Psoas muscle (tissue), 8 donors: ENCODE measurements around the gene TUBG2. TPM values are rescaled to one million over a fixed set of nuclear protein-coding genes. Genes with fewer than 3 reads are reported as not detected.
"Not testable (repeated sequence)": the region's sequence is repeated elsewhere in the genome, so short reads cannot be mapped to it uniquely, and the experiment has no call there.

Experiments
- ATAC-seq, 4 donors: fragments of 200-7000 bp; cut with Tn5 transposase; one replicate each; pipeline ENCODE4 v1.9.1; 2020; ENCODE audit warnings: moderate library complexity in 3 of 4, mild to moderate bottlenecking in 2 of 4
- DNase-seq, 2 donors: peaks; one replicate each; pipeline ENCODE4 v3.0.0-alpha.2; 2020
- H3K27ac ChIP-seq: fragments of 200-600 bp; one replicate; pipeline ENCODE4 v1.8.0; 2022
- H3K27me3 ChIP-seq, 3 donors: fragments of 200-600 bp in 1 of 3; one replicate each; pipeline versions ENCODE4 v1.6.1 to v1.8.0; 2013 to 2022; ENCODE audit warnings: low read length in 2 of 3, mild to moderate bottlenecking in 2 of 3, moderate library complexity in 1 of 3; ENCODE audit not compliant: insufficient read depth in 3 of 3
- H3K36me3 ChIP-seq, 2 donors: fragments of 200-600 bp in 1 of 2; one replicate each; pipeline versions ENCODE4 v1.6.1 to v1.8.0; 2013 to 2022; ENCODE audit warnings: low read depth in 1 of 2, mild to moderate bottlenecking in 1 of 2, moderate library complexity in 1 of 2; ENCODE audit not compliant: insufficient read depth in 1 of 2
- H3K4me1 ChIP-seq: fragments of 200-600 bp; one replicate; pipeline ENCODE4 v1.8.0; 2022
- H3K4me3 ChIP-seq: fragments of 200-600 bp; one replicate; pipeline ENCODE4 v1.8.0; 2022; ENCODE audit warnings: mild to moderate bottlenecking
- H3K9me3 ChIP-seq: fragments of 200-600 bp; one replicate; pipeline ENCODE4 v1.8.0; 2022
- CTCF ChIP-seq: fragments of 200-600 bp; IDR thresholded peaks from one replicate; pipeline ENCODE4 v1.8.0; 2022; ENCODE audit warnings: antibody characterized with exemption
- WGBS, 3 donors: extraction: QIAGEN DNeasy Blood & Tissue Kit; methylation state at CpG; one replicate each; pipeline versions ENCODE4 v1.1.6 to v1.1.7; 2013; 5-methylcytosine and 5-hydroxymethylcytosine counted together
- intact Hi-C, 2 donors: fragments of 100-400 bp; cut with DNase I; formaldehyde crosslinking; loops; one replicate each; pipeline versions ENCODE4 v1.11.0 to v1.14.2; 2022
- polyA plus RNA-seq, 3 donors: library from polyadenylated mRNA; stranded (reverse); fragments of 200-250 nt; gene quantifications; one replicate each; pipeline ENCODE4 v1.2.3, GENCODE V29; 2013
- total RNA-seq, 4 donors: library from RNA; stranded (reverse); fragmentation: NEBNext Ultra II Directional in 2 of 4; extraction: Animal tissue kit (Norgen Biotek cat#: 25700) in 2 of 4; gene quantifications; one replicate each; pipeline versions ENCODE4 v1.2.1 to v1.2.4, GENCODE V29; 2021 to 2023
- donor health status: healthy with polysubstance abuse.
- donor health status: DM: no; HTN: no; CAD: no; lungs with moderate emphysema.
- donor health status: Bipolar disorder and iron deficiency.
- donor health status: healthy.
- donor health status: DM: yes; HTN: yes; CAD: no.
- donor health status: DM: no; HTN: no; CAD: no.
- donor health status: DM: no; HTN: no; CAD: no.
- donor health status: DM: yes; HTN: yes; CAD: no.

TUBG2 gene
- total and polyA plus RNA-seq, 7 donors: 2.7 to 11.9 (median 4.9) TPM

GRCh38 chr17:42617956-42618431 lies 41.1 kb upstream of the TUBG2 start:
- no peaks in the 10 kb centered on the region for H3K27me3 ChIP-seq
- DNase-seq (no peak), ATAC-seq (peak; percentile 23 to 42 (median 30))
- WGBS, 3 donors: 19 to 30% (median 24%) methylated on average over 4 of the region's 4 CpGs
- H3K9me3 ChIP-seq: no peaks in the 10 kb centered on the region
- H3K27ac ChIP-seq: peak overlapping the region; percentile 88
- no peak for TF ChIP-seq CTCF
- H3K4me1 ChIP-seq: peaks cover 33% of the 10 kb centered on the region
- peak overlapping the region; percentile 34 for H3K4me3 ChIP-seq
- intact Hi-C loops: loop anchor here in 1 of 2 donors (2.0 kb wide), 2 partner anchors 49 to 57 kb away; no protein-coding TSS in a partner anchor
- peaks cover 0 to 35% of the 10 kb centered on the region in 2 donors for H3K36me3 ChIP-seq

- ATAC-seq: peak; percentile 97 to 98 (median 98)
- H3K4me1 ChIP-seq: peaks cover 33% of the 10 kb centered on the region
- H3K4me3 ChIP-seq: peak overlapping the region; percentile 34
- no peaks in the 10 kb centered on the region for H3K27me3 ChIP-seq
- TF ChIP-seq CTCF: peak; percentile 18
- peaks cover 0 to 29% of the 10 kb centered on the region in 2 donors for H3K36me3 ChIP-seq
- 9 to 10% (median 10%) methylated on average over 9 of the region's 9 CpGs for WGBS, 3 donors
- H3K9me3 ChIP-seq: no peaks in the 10 kb centered on the region
- DNase-seq: peak; percentile 76 to 91
- peak overlapping the region; percentile 88 for H3K27ac ChIP-seq
- intact Hi-C loops: loop anchor here in 1 of 2 donors (2.0 kb wide), 2 partner anchors 48 to 56 kb away; no protein-coding TSS in a partner anchor
Observed at GRCh38 chr17:42618442-42619150, 40.5 kb upstream of the TUBG2 start.

GRCh38 chr17:42621987-42622386 lies 37.1 kb upstream of the TUBG2 start:
- H3K27me3 ChIP-seq, ATAC-seq, H3K27ac ChIP-seq, H3K4me3 ChIP-seq, H3K36me3 ChIP-seq, DNase-seq, H3K9me3 ChIP-seq: not testable (repeated sequence)
- WGBS, 3 donors: 91 to 97% (median 94%) methylated on average over 3 of the region's 3 CpGs
- intact Hi-C loops: loop anchor here in 1 of 2 donors (5.0 kb wide), 1 partner anchor 50 kb away; no protein-coding TSS in a partner anchor
- H3K4me1 ChIP-seq: peaks cover 30% of the 10 kb centered on the region

- Histone ChIP-seq H3K27ac (peak overlapping the region; percentile 66), H3K9me3 (no peaks in the 10 kb centered on the region), H3K36me3 (no peaks in the 10 kb centered on the region), H3K4me3 (no peak overlapping the region), H3K4me1 (peaks cover 17% of the 10 kb centered on the region), H3K27me3 (no peaks in the 10 kb centered on the region)
- DNase-seq (no peak), ATAC-seq (no peak)
- WGBS, 3 donors: 90 to 95% (median 91%) methylated on average over 2 of the region's 2 CpGs
- no peak for TF ChIP-seq CTCF
- intact Hi-C loops: loop anchor here in 1 of 2 donors (5.0 kb wide), 1 partner anchor 49 kb away; no protein-coding TSS in a partner anchor
Observed at GRCh38 chr17:42623271-42623670, 35.8 kb upstream of the TUBG2 start.
